WTC11 (cell line): Measurements from ENCODE around the gene COA8.
A peak's percentile ranks its signal among the peaks of the same experiment; 100 is the strongest.

Experiments used
- E2F4 ChIP-seq: sonication (generic); formaldehyde crosslinking; IDR thresholded peaks from 2 replicates; pipeline ENCODE4 v1.8.1; 2022; ENCODE audit warnings: low read depth, mild to moderate bottlenecking, moderate library complexity, missing genetic modification reagents, borderline replicate concordance
- NR2C2 ChIP-seq: sonication (generic); formaldehyde crosslinking; IDR thresholded peaks from 2 replicates; pipeline ENCODE4 v1.8.0; 2022; ENCODE audit warnings: mild to moderate bottlenecking, missing genetic modification reagents
- TCF7 ChIP-seq: sonication (generic); formaldehyde crosslinking; IDR thresholded peaks from 2 replicates; pipeline ENCODE4 v1.8.0; 2022; ENCODE audit warnings: mild to moderate bottlenecking, low read depth, missing genetic modification reagents, moderate library complexity
- ZNF232 ChIP-seq: sonication (generic); formaldehyde crosslinking; IDR thresholded peaks from 2 replicates; pipeline ENCODE4 v1.8.0; 2022; ENCODE audit warnings: mild to moderate bottlenecking, missing genetic modification reagents
- TF ChIP-seq, protein P1 (sequence below): fragments of 200-600 bp; IDR thresholded peaks from 2 replicates; pipeline ENCODE4 v1.8.0; 2022; ENCODE audit warnings: antibody characterized with exemption
- TF ChIP-seq, protein P2 (sequence below): sonication (generic); formaldehyde crosslinking; IDR thresholded peaks from 2 replicates; pipeline ENCODE4 v1.8.0; 2022; ENCODE audit warnings: mild to moderate bottlenecking, missing genetic modification reagents

GRCh38 chr14:103562429-103563225, at the start of gene COA8, which contains the start of gene BAG5:
- TF ChIP-seq, protein P1, sequence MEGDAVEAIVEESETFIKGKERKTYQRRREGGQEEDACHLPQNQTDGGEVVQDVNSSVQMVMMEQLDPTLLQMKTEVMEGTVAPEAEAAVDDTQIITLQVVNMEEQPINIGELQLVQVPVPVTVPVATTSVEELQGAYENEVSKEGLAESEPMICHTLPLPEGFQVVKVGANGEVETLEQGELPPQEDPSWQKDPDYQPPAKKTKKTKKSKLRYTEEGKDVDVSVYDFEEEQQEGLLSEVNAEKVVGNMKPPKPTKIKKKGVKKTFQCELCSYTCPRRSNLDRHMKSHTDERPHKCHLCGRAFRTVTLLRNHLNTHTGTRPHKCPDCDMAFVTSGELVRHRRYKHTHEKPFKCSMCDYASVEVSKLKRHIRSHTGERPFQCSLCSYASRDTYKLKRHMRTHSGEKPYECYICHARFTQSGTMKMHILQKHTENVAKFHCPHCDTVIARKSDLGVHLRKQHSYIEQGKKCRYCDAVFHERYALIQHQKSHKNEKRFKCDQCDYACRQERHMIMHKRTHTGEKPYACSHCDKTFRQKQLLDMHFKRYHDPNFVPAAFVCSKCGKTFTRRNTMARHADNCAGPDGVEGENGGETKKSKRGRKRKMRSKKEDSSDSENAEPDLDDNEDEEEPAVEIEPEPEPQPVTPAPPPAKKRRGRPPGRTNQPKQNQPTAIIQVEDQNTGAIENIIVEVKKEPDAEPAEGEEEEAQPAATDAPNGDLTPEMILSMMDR, result no peak
- TF ChIP-seq ZNF232 (CRISPR knock-in tag) (no peak), E2F4 (no peak; the same call in 1 of the 2 replicates), NR2C2 (CRISPR knock-in tag) (no peak), TCF7 (CRISPR knock-in tag) (peak; percentile 37; the same call in 1 of the 2 replicates)
- TF ChIP-seq, protein P2, sequence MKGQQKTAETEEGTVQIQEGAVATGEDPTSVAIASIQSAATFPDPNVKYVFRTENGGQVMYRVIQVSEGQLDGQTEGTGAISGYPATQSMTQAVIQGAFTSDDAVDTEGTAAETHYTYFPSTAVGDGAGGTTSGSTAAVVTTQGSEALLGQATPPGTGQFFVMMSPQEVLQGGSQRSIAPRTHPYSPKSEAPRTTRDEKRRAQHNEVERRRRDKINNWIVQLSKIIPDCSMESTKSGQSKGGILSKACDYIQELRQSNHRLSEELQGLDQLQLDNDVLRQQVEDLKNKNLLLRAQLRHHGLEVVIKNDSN, result 0 out of 2 replicates have a peak, but pooled peaks have one; percentile 28
